Stimulated activated naive CD8-positive, alpha-beta T cell treated with anti-CD3 and anti-CD28 coated beads, Interleukin-15, Interleukin-2, amounts not matched to agents 100 U/mL and 50 U/mL, for 24 hours (primary cell): ENCODE results near the gene CTDSP2.
"Not testable (repeated sequence)": the region's sequence is repeated elsewhere in the genome, so short reads cannot be mapped to it uniquely, and the experiment has no call there.

Experiments used
- ATAC-seq: fragments of 150-1000 bp; cut with Tn5 transposase; one replicate; pipeline ENCODE4 v1.10.0; 2021
- DNase-seq: peaks from one replicate; pipeline ENCODE4 v3.0.0; 2021

The CTDSP2 gene

GRCh38 chr12:57852620-57853500 is 6.3 kb upstream of the CTDSP2 start:
- DNase-seq (no peak), ATAC-seq (no peak)

GRCh38 chr12:57852200-57852599 is 5.7 kb upstream of the CTDSP2 start:
- ATAC-seq (no peak), DNase-seq (no peak)

GRCh38 chr12:57851552-57851951 is 5.0 kb upstream of the CTDSP2 start:
- DNase-seq (no peak), ATAC-seq (no peak)

GRCh38 chr12:57850854-57851430 is 4.4 kb upstream of the CTDSP2 start:
- ATAC-seq, result peak; percentile 42
- DNase-seq, result no peak

- not testable (repeated sequence) for DNase-seq, ATAC-seq
Measured at GRCh38 chr12:57849447-57849846, 2.9 kb upstream of the CTDSP2 start.

- ATAC-seq, result no peak
- no peak for DNase-seq
Measured at GRCh38 chr12:57849035-57849434, 2.5 kb upstream of the CTDSP2 start.

- no peak for ATAC-seq
- no peak for DNase-seq
Measured at GRCh38 chr12:57848208-57848607, 1.7 kb upstream of the CTDSP2 start.

- no peak for DNase-seq
- ATAC-seq, result peak; percentile 1
Measured at GRCh38 chr12:57846285-57846576, 298 bp downstream of the CTDSP2 start.

GRCh38 chr12:57845478-57846284 is 848 bp downstream of the CTDSP2 start:
- DNase-seq, result peak; percentile 78

GRCh38 chr12:57844709-57845477 is 1.6 kb downstream of the CTDSP2 start:
- DNase-seq (peak; percentile 58), ATAC-seq (peak; percentile 29)

More at GRCh38 chr12:57845478-57846284, 848 bp downstream of the CTDSP2 start:
- peak; percentile 24 for ATAC-seq

GRCh38 chr12:57842342-57843294 is 3.9 kb downstream of the CTDSP2 start:
- DNase-seq, result peak; percentile 41
- no peak for ATAC-seq

- ATAC-seq, result no peak
- DNase-seq, result no peak
Measured at GRCh38 chr12:57841445-57841844, 5.1 kb downstream of the CTDSP2 start.

- DNase-seq, result no peak
Measured at GRCh38 chr12:57840726-57841125, 5.8 kb downstream of the CTDSP2 start.

GRCh38 chr12:57839996-57840395 is 6.5 kb downstream of the CTDSP2 start:
- DNase-seq (no peak), ATAC-seq (no peak)

More at GRCh38 chr12:57840726-57841125, 5.8 kb downstream of the CTDSP2 start:
- ATAC-seq, result no peak

- peak; percentile 37 for DNase-seq
- ATAC-seq, result peak; percentile 48
Measured at GRCh38 chr12:57838594-57839302, 7.8 kb downstream of the CTDSP2 start.

- DNase-seq (no peak), ATAC-seq (peak; percentile 37)
Measured at GRCh38 chr12:57837864-57838562, 8.5 kb downstream of the CTDSP2 start.

- ATAC-seq (peak; percentile 23), DNase-seq (peak; percentile 51)
Measured at GRCh38 chr12:57836442-57837375, 9.8 kb downstream of the CTDSP2 start.
